RWPE2 (cell line): Measurements from ENCODE around the gene SPEF2.

Source experiments
- ATAC-seq: fragments of 200-7000 bp; cut with Tn5 transposase; 3 replicates; pipeline ENCODE4 v1.9.1; 2021; ENCODE audit warnings: low read depth
- DNase-seq: peaks from one replicate; pipeline ENCODE4 v3.0.0-alpha.2; 2020; ENCODE audit warnings: low spot score
- H3K27ac ChIP-seq: fragments of 450-650 bp; 2 replicates; pipeline ENCODE4 v1.5.1; 2017; ENCODE audit warnings: mild to moderate bottlenecking; ENCODE audit not compliant: poor library complexity, severe bottlenecking
- H3K27me3 ChIP-seq: fragments of 250-450 bp; sonication (Bioruptor Pico); 2 replicates; pipeline ENCODE4 v1.5.1; 2021; ENCODE audit warnings: mild to moderate bottlenecking, moderate library complexity; ENCODE audit not compliant: insufficient read depth, poor library complexity, severe bottlenecking
- H3K36me3 ChIP-seq: fragments of 250-450 bp; sonication (Bioruptor Pico); 2 replicates; pipeline ENCODE4 v1.5.1; 2020; ENCODE audit warnings: low read depth, mild to moderate bottlenecking, moderate library complexity
- H3K4me1 ChIP-seq: fragments of 250-450 bp; sonication (Bioruptor Pico); 2 replicates; pipeline ENCODE4 v1.5.1; 2021; ENCODE audit warnings: mild to moderate bottlenecking, moderate library complexity; ENCODE audit not compliant: insufficient read depth, poor library complexity, severe bottlenecking
- H3K4me3 ChIP-seq: fragments of 250-450 bp; sonication (Bioruptor Pico); 2 replicates; pipeline ENCODE4 v1.5.1; 2021; ENCODE audit warnings: mild to moderate bottlenecking, moderate library complexity; ENCODE audit not compliant: severe bottlenecking
- H3K9me3 ChIP-seq: fragments of 250-450 bp; sonication (Bioruptor Pico); 2 replicates; pipeline ENCODE4 v1.5.1; 2021; ENCODE audit warnings: mild to moderate bottlenecking, moderate library complexity; ENCODE audit not compliant: severe bottlenecking
- CTCF ChIP-seq: fragments of 450-650 bp; IDR thresholded peaks from one replicate; pipeline ENCODE4 v1.5.1; 2017; ENCODE audit warnings: mild to moderate bottlenecking, moderate library complexity; ENCODE audit not compliant: poor library complexity, severe bottlenecking

The SPEF2 gene

GRCh38 chr5:35617435-35618303 lies at the start of gene SPEF2:
TSS of gene SPEF2 (plus strand) at chr5:35617863. CDS start at chr5:35617998, 135 bp downstream.
- peak within 1 kb of the TSS; percentile 82 for H3K4me3 ChIP-seq
- TF ChIP-seq CTCF: peak; percentile 98
- DNase-seq (peak; percentile 84), ATAC-seq (peak; percentile 98)
- H3K27ac ChIP-seq: peak within 1 kb of the TSS; percentile 2
- H3K9me3 ChIP-seq: no peaks in the 10 kb centered on the region
- no peaks in the 10 kb centered on the region for H3K27me3 ChIP-seq
- H3K36me3 ChIP-seq: no peaks in the 10 kb centered on the region
- H3K4me1 ChIP-seq: no peaks in the 10 kb centered on the region

GRCh38 chr5:35575578-35575977 lies 42.1 kb upstream of the SPEF2 start:
- H3K36me3 ChIP-seq: no peaks in the 10 kb centered on the region
- ATAC-seq: no peak

GRCh38 chr5:35587419-35587818 lies 30.2 kb upstream of the SPEF2 start:
- ATAC-seq: no peak
- Histone ChIP-seq H3K9me3 (no peaks in the 10 kb centered on the region), H3K4me1 (no peaks in the 10 kb centered on the region), H3K27ac (no peak overlapping the region), H3K36me3 (no peaks in the 10 kb centered on the region), H3K4me3 (no peak overlapping the region), H3K27me3 (peaks cover 25% of the 10 kb centered on the region)
- DNase-seq: no peak
- TF ChIP-seq CTCF: no peak

More at GRCh38 chr5:35575578-35575977, 42.1 kb upstream of the SPEF2 start:
- no peak overlapping the region for H3K4me3 ChIP-seq
- no peak overlapping the region for H3K27ac ChIP-seq
- DNase-seq: no peak
- no peak for TF ChIP-seq CTCF
- H3K9me3 ChIP-seq: no peaks in the 10 kb centered on the region
- H3K4me1 ChIP-seq: no peaks in the 10 kb centered on the region
- H3K27me3 ChIP-seq: peaks cover 18% of the 10 kb centered on the region

GRCh38 chr5:35593338-35593737 lies 24.3 kb upstream of the SPEF2 start:
- Histone ChIP-seq H3K4me1 (no peaks in the 10 kb centered on the region), H3K27ac (no peak overlapping the region), H3K36me3 (no peaks in the 10 kb centered on the region), H3K4me3 (no peak overlapping the region), H3K27me3 (peaks cover 5% of the 10 kb centered on the region), H3K9me3 (no peaks in the 10 kb centered on the region)
- ATAC-seq (no peak), DNase-seq (no peak)
- TF ChIP-seq CTCF: no peak

GRCh38 chr5:35598707-35599370 lies 18.8 kb upstream of the SPEF2 start:
- no peaks in the 10 kb centered on the region for H3K27me3 ChIP-seq
- H3K27ac ChIP-seq: no peak overlapping the region
- H3K9me3 ChIP-seq: no peaks in the 10 kb centered on the region
- no peaks in the 10 kb centered on the region for H3K36me3 ChIP-seq
- H3K4me1 ChIP-seq: no peaks in the 10 kb centered on the region
- H3K4me3 ChIP-seq: no peak overlapping the region
- TF ChIP-seq CTCF: peak; percentile 19
- ATAC-seq: no peak
- DNase-seq: no peak
